ENCODE data around the gene KAT6B. TPM values are rescaled to one million over a fixed set of nuclear protein-coding genes. Genes with fewer than 3 reads are reported as not detected.

The KAT6B gene
- total and polyA plus RNA-seq, 10 of the 15 experiments (the other 5 are each of a cell fraction or from before 2014, with no cell fraction given), result 2.7 to 22.6 (median 15.7) TPM

DNA sequence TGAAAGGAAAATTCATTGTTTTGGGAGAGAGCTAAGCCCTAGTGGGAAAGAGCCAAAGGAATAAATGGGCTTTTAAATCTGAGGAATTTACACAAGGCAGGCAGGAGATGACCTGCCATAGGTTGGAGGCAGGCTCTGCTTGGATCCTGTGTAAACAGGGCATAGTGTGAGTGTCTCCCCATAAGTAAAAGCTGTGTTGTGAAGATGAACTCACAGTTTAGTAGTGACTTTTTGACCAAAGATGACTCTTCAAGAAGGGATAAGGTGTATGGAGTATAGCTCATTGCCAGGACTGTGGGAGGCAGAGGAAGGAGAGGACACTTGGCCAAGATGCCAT lies 63.2 kb downstream of the KAT6B start:
- Histone ChIP-seq H3K4me1 (ENCODE audit: control insufficient read depth, insufficient read depth, low read length) (no peaks in the 10 kb centered on the region), H3K36me3 (ENCODE audit: control insufficient read depth in 2 of 2, insufficient read depth in 2 of 2, low read length in 1 of 2) (peaks cover 0 to 2% of the 10 kb centered on the region in 2 experiments; a peak in 2 of 4 replicates), H3K9ac (ENCODE audit: control insufficient read depth, insufficient read depth, low read length) (no peak overlapping the region), H3K27me3 (replicated peaks in 1 of 2; ENCODE audit: control insufficient read depth in 2 of 2, insufficient read depth in 2 of 2, low read length in 1 of 2) (no peaks in the 10 kb centered on the region), H3K79me2 (ENCODE audit: control insufficient read depth, insufficient read depth, low read length) (peaks cover 12% of the 10 kb centered on the region), H3K4me2 (ENCODE audit: control insufficient read depth, insufficient read depth) (no peak overlapping the region), H3K9me3 (replicated peaks; ENCODE audit: control insufficient read depth, insufficient read depth, low read length) (no peaks in the 10 kb centered on the region), H4K20me1 (ENCODE audit: control insufficient read depth, insufficient read depth) (no peaks in the 10 kb centered on the region; the same call in 1 of the 2 replicates), H3K4me3 (no peak overlapping the region), H3K27ac (ENCODE audit: control insufficient read depth, insufficient read depth) (no peak overlapping the region), H2AFZ (ENCODE audit: control insufficient read depth, low read depth, low read length) (no peak overlapping the region)
- TF ChIP-seq EGR1 (IDR thresholded peaks at IDR 0.05; ENCODE audit: borderline replicate concordance in 1 of 2, low read depth in 2 of 2, low read length in 2 of 2), result no peak
- TF ChIP-seq YBX1 (IDR thresholded peaks at IDR 0.05), result no peak
- TF ChIP-seq WRNIP1 (IDR thresholded peaks at IDR 0.05; ENCODE audit: borderline replicate concordance, low read depth, low read length), result no peak
- no peak for TF ChIP-seq BACH1 (IDR thresholded peaks at IDR 0.05; ENCODE audit: borderline replicate concordance)
- TF ChIP-seq, protein P1, sequence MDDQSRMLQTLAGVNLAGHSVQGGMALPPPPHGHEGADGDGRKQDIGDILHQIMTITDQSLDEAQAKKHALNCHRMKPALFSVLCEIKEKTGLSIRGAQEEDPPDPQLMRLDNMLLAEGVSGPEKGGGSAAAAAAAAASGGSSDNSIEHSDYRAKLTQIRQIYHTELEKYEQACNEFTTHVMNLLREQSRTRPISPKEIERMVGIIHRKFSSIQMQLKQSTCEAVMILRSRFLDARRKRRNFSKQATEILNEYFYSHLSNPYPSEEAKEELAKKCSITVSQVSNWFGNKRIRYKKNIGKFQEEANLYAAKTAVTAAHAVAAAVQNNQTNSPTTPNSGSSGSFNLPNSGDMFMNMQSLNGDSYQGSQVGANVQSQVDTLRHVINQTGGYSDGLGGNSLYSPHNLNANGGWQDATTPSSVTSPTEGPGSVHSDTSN (IDR thresholded peaks at IDR 0.05; ENCODE audit: insufficient replicate concordance, low read depth, low read length), result no peak
- TF ChIP-seq POU2F2 (IDR thresholded peaks at IDR 0.05; ENCODE audit: borderline replicate concordance, low read depth, low read length), result no peak
- TF ChIP-seq, protein P2, sequence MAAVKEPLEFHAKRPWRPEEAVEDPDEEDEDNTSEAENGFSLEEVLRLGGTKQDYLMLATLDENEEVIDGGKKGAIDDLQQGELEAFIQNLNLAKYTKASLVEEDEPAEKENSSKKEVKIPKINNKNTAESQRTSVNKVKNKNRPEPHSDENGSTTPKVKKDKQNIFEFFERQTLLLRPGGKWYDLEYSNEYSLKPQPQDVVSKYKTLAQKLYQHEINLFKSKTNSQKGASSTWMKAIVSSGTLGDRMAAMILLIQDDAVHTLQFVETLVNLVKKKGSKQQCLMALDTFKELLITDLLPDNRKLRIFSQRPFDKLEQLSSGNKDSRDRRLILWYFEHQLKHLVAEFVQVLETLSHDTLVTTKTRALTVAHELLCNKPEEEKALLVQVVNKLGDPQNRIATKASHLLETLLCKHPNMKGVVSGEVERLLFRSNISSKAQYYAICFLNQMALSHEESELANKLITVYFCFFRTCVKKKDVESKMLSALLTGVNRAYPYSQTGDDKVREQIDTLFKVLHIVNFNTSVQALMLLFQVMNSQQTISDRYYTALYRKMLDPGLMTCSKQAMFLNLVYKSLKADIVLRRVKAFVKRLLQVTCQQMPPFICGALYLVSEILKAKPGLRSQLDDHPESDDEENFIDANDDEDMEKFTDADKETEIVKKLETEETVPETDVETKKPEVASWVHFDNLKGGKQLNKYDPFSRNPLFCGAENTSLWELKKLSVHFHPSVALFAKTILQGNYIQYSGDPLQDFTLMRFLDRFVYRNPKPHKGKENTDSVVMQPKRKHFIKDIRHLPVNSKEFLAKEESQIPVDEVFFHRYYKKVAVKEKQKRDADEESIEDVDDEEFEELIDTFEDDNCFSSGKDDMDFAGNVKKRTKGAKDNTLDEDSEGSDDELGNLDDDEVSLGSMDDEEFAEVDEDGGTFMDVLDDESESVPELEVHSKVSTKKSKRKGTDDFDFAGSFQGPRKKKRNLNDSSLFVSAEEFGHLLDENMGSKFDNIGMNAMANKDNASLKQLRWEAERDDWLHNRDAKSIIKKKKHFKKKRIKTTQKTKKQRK (IDR thresholded peaks at IDR 0.05; ENCODE audit: low read depth, low read length), result no peak
- in situ Hi-C loops (cut with MboI) (no loop called here), intact Hi-C loops (cut with micrococcal nuclease; ENCODE audit: unreplicated experiment) (no loop called here)
- no peak for DNase-seq (ENCODE audit: low read depth, low spot score)
- POLR2A ChIA-PET, result no interaction called here
- FAIRE-seq, result no peak
- SMC1A ChIA-PET (ENCODE audit: uncharacterized antibody, unreplicated experiment), result interaction anchor here (0.6 to 4.3 kb wide), 18 partner anchors 8 to 613 kb away, joined by 3 to 26 read pairs (median 4); no protein-coding TSS in a partner anchor
- no TSS peak for BruUV-seq (replicated peaks)
- RAD21 ChIA-PET (ENCODE audit: unreplicated experiment), result interaction anchor here (0.7 to 2.9 kb wide), 5 partner anchors 8 to 132 kb away, joined by 3 to 13 read pairs (median 4); no protein-coding TSS in a partner anchor
- peak; percentile 31; the same call in 2 of the 3 replicates for ATAC-seq
- CTCF ChIA-PET, result interaction anchor here (0.7 to 1.5 kb wide), 12 partner anchors 8 to 350 kb away, joined by 3 to 12 read pairs (median 3); no protein-coding TSS in a partner anchor
